GM18519 (cell line): ENCODE data around the gene STIM2.

Experiments
- ATAC-seq: cut with Tn5 transposase; IDR thresholded peaks from one replicate; pipeline ENCODE4 v1.9.1; 2021; ENCODE audit warnings: mild to moderate bottlenecking, moderate library complexity; ENCODE audit not compliant: unreplicated experiment, low FRiP score

STIM2 gene

DNA sequence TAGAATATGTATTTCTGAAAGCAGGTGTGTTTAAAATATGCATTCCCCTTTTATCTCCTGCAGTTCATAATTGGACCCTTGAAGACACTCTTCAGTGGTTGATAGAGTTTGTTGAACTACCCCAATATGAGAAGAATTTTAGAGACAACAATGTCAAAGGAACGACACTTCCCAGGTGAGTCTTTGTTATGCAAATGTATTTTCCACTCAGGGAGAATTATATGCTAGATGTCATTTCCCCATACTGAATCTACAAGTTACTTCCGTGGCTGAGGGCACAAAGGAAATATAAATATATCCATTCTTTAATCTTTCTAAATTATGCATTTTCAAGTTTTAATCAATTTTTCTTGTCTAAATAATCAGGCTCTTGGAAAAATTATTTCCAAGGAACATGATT is 134.7 kb downstream of the STIM2 start:
- no peak for ATAC-seq

GRCh38 chr4:26996745-26997144 is 136.1 kb downstream of the STIM2 start:
- ATAC-seq, result no peak

DNA sequence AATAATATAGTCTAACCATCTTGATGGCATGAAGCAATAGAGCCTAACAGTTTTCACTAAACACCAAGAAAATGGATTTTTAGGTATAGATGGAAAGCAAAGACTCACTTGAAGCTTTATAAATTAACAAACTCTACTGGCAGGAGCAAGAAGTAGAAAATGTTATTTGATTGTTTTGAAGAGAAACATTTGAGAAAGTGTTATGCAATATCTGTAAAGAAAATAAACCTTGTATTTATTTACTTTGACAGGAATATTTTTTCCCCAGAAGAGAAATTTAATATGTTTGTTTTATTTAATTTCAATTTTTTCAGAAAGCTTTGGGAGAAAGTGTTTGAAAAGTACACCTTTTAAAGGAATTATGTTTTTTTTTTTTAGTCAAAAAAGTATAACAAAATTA is 139.0 kb downstream of the STIM2 start:
- no peak for ATAC-seq

- ATAC-seq, result no peak
Measured at GRCh38 chr4:27000122-27000521, 139.5 kb downstream of the STIM2 start.

DNA sequence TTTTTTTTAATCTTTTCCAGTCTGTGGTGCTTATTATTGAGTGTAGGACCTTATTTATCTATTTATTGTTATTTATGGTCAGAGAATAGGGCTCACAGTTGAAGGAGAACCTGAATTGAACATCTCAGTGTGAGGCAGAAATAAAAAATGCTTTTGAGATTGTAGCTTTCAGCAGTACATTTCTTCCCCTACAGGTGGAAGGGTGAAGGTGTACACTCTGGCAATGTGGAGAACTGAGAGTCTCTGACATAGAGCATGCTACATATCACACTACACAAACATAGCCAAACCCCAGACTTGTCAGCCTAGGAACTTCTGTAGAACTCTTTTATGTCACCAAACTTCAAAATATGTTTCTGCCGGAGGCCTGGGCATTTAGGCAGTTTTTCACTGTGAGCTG is 140.2 kb downstream of the STIM2 start:
- ATAC-seq, result peak; percentile 83

GRCh38 chr4:27001398-27002164 is 140.9 kb downstream of the STIM2 start:
- ATAC-seq, result no peak

- ATAC-seq, result no peak
Measured at GRCh38 chr4:27003642-27004113, 143.0 kb downstream of the STIM2 start.

DNA sequence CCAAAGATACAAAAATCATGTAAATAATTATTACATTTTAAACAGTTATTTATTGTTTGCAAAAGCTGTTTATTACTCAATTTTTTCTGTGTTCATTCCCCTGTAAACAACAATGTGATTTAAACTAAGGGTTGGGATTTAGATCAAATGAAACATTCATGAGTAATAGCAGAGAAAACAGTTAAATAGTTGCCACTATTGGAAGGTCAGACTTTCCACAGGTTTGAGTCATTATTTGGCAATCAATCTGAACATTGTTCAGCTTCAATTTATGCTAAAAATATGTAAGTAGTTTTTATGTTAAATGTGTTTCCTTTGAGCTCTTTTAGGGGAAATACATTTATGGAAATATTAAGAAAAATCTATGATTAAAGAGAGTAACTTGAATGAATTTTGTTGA is 144.9 kb downstream of the STIM2 start:
- no peak for ATAC-seq

DNA sequence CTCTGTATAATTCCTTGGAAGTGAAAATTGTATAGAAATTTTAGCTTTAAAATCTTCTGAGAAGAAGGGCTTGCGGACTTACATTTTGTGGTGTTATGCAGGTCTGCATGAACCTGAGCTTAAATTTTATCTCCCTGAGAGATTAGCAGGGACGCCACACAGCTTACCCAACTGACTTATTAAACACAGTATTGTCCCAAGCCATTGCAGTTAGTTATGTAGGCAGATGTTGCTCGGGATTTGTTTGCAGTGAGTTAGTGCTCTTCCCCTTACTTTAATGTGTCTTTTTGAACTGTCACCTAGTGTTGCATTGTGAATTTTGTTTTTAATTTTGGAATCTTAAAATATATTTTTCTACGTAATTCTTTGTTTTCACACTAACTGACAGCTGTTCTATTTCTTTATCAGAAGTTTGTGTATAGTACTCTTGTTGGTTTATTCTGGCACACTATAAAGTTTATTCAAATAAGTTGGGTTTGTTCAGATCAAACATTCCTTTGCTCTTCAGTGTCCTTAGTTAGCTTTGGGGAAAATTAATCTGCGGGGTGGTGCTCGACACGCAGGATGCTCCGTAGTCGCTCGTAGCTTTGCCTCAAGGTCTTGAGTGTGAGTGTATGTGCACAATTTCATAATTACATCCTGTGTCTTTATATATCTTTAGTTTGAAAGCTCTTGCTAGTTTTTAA is 145.4 kb downstream of the STIM2 start:
- ATAC-seq, result no peak

GRCh38 chr4:27006646-27007045 is 146.0 kb downstream of the STIM2 start:
- ATAC-seq, result no peak

DNA sequence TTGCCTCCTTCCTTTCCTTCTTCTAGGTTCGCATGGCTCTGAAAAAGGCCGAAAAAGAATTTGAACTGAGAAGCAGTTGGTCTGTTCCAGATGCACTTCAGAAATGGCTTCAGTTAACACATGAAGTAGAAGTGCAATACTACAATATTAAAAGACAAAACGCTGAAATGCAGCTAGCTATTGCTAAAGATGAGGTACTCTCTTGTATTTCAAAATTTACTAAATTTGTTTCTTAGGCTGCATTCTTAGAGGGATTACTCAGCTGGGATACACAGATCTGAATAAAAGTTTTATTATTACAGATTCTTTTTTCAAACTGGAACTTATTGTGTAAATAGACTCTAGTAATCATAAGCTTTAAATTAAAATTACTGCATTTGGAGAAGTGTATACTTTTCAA is 146.9 kb downstream of the STIM2 start:
- no peak for ATAC-seq

GRCh38 chr4:27008679-27009078 is 148.0 kb downstream of the STIM2 start:
- no peak for ATAC-seq

DNA sequence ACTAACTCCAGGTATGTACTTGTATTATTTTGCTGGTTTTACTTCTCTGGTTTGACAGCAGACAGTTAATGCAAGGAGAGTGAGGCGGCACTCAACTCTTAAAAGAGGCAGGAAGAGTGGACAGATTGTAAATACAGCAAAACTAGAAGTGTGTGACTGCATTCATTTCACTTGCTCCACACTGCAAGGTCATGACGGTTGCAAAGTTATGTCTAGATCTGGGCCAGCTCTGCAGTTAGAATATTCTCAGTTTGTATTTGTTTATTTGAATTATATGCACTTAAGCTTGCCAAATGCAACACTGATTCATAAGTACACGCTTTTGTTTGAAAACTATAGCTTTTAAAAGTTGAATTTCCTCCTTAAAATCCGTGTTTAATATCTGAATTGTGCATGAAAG is 148.9 kb downstream of the STIM2 start:
- ATAC-seq, result no peak

GRCh38 chr4:27010334-27010940 is 149.8 kb downstream of the STIM2 start:
- peak; percentile 64 for ATAC-seq

DNA sequence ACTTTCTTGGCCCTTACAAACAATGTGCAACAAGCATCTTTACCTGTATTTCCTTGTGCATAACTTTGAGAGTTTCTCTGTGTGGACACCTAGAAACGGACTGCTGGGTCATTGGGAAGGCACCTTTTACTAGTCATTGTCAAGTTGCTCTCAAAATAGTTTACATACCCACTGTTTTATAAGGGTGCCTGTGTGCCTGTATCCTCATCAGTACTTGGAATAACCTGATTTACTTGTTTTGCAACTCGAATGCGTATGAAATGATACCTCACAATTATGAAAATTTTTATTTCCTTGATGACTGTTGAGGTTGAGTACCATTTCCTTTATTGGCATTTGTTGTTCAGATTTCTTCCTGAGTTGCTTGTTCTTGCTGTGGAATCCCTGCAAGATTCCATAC is 150.8 kb downstream of the STIM2 start:
- ATAC-seq, result no peak

GRCh38 chr4:27013012-27013411 is 152.4 kb downstream of the STIM2 start:
- no peak for ATAC-seq

DNA sequence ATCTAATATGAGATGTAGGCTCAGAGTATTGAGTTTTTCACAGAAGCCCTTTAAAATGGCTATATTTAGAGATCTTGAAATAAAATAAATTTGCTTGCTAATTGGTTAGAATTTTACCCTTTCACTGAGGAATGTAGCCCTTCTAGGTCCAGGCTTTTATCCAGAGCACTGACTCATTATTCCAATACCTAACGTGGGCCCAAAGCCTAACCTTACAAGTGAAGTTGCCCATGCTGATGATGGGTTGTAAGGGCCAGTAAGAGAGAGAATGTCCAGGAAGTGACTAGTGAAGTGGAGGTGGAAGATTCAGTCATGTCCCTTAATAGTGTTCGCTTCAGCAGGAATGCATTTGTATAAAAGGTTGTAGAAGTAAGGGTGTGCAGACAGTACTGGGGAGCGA is 155.9 kb downstream of the STIM2 start:
- ATAC-seq, result no peak

DNA sequence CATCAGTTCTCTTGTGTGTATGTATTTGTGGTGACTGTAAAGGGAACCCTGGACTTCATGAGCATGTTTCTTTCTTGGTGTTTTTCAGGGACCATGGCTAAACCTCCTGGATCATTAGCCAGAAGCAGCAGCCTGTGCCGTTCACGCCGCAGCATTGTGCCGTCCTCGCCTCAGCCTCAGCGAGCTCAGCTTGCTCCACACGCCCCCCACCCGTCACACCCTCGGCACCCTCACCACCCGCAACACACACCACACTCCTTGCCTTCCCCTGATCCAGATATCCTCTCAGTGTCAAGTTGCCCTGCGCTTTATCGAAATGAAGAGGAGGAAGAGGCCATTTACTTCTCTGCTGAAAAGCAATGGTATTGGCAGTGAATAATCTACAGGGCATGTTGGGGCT is 157.0 kb downstream of the STIM2 start:
- ATAC-seq, result no peak

DNA sequence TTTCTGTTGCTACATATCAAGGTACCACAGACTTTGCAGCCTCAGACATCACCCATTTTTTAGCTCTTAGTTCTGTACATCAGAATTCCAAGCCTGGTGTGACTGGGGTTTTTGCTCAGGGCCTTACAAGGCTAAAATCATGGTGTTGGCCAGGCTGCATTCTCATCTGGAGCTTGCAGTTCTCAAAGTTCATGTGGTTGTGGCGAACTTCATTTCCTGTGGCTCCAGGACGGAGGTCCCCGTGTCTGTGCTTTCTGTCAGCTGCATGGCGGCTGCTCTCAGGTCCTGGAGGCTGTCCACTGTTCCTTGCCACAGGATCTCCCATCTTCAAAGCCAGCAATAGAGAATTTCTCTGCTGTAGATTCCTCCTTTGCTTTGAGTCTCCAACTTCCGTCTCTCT is 157.4 kb downstream of the STIM2 start:
- ATAC-seq, result no peak

- no peak for ATAC-seq
Measured at GRCh38 chr4:27018910-27019309, 158.3 kb downstream of the STIM2 start.

GRCh38 chr4:27019766-27020165 is 159.1 kb downstream of the STIM2 start:
- ATAC-seq, result no peak

- no peak for ATAC-seq
Measured at GRCh38 chr4:27020203-27020602, 159.6 kb downstream of the STIM2 start.
